Endothelial cell of umbilical vein (primary cell): ENCODE results near the gene SLC8A1. TPM values are rescaled to one million over a fixed set of nuclear protein-coding genes. Genes with fewer than 3 reads are reported as not detected.

ENCODE experiments used
- BruUV-seq: library from RNA; stranded (reverse); fragments of 400-500 nt; replicated peaks from 2 replicates; lab custom pipeline; 2021; lab: Mats Ljungman, UMichigan
- CTCF ChIA-PET: fragments of 300-600, 350-600 bp; sonication (Branson Sonifier 250); formaldehyde crosslinking; loops from one replicate; lab custom pipeline; 2021; ENCODE audit warnings: antibody characterized with exemption, inconsistent platforms; lab: Charles Lee
- POLR2A ChIA-PET: fragments of 300-600, 350-600 bp; sonication (Branson Sonifier 250); formaldehyde crosslinking; loops from one replicate; lab custom pipeline; 2021; ENCODE audit warnings: antibody characterized with exemption, inconsistent platforms; lab: Charles Lee
- DNase-seq: peaks from one replicate; pipeline ENCODE4 v3.0.0-alpha.2; 2011; ENCODE audit warnings: low read depth, low spot score
- FAIRE-seq: peaks from 2 replicates; lab custom pipeline; 2011; peaks lifted over from hg19 to GRCh38; lab: Jason Lieb, UNC
- H2AFZ ChIP-seq: 2 replicates; pipeline ENCODE4 v1.6.0; 2012; ENCODE audit warnings: low read depth, low read length, control low read depth, inconsistent platforms
- H3K27ac ChIP-seq: 2 replicates; pipeline ENCODE4 v1.5.1; 2011; ENCODE audit warnings: low read depth, mild to moderate bottlenecking, control low read depth, low read length, moderate library complexity; ENCODE audit not compliant: insufficient read depth
- H3K27me3 ChIP-seq, 2 experiments: 2 replicates each; pipeline versions ENCODE4 v1.6.0 to v1.6.1; 2011; ENCODE audit warnings: low read length in 2 of 2, mixed read lengths in 1 of 2; ENCODE audit not compliant: control insufficient read depth in 2 of 2, insufficient read depth in 2 of 2
- H3K36me3 ChIP-seq, 2 experiments: 2 replicates in 1 of 2; 3 replicates in 1 of 2; pipeline ENCODE4 v1.5.1; 2011; ENCODE audit warnings: low read length in 2 of 2, mild to moderate bottlenecking in 1 of 2, moderate library complexity in 1 of 2; ENCODE audit not compliant: control insufficient read depth in 2 of 2, insufficient read depth in 2 of 2; ENCODE audit errors: extremely low read depth in 1 of 2
- H3K4me1 ChIP-seq: 3 replicates; pipeline ENCODE4 v1.5.1; 2011; ENCODE audit warnings: mild to moderate bottlenecking, low read length; ENCODE audit not compliant: control insufficient read depth, insufficient read depth; ENCODE audit errors: extremely low read depth
- H3K4me2 ChIP-seq: 2 replicates; pipeline ENCODE4 v1.6.1; 2011; ENCODE audit warnings: low read length, control low read depth, mixed read lengths; ENCODE audit not compliant: insufficient read depth
- H3K4me3 ChIP-seq, 3 experiments: fragments of 200-600 bp in 1 of 3; sonication (generic), shearing (Covaris generic) in 1 of 3; replicated peaks in 1 of 3; 2 replicates each; pipeline ENCODE4 v1.5.1; 2011 to 2016; ENCODE audit warnings: control low read depth in 3 of 3, low read length in 3 of 3, mild to moderate bottlenecking in 2 of 3, inconsistent platforms in 1 of 3, low read depth in 1 of 3, moderate library complexity in 1 of 3; ENCODE audit not compliant: insufficient read depth in 1 of 3
- H3K79me2 ChIP-seq: 2 replicates; pipeline ENCODE4 v1.6.0; 2012; ENCODE audit warnings: low read length, inconsistent platforms; ENCODE audit not compliant: control insufficient read depth, insufficient read depth
- H3K9ac ChIP-seq: replicated peaks from 2 replicates; pipeline ENCODE3; 2011; ENCODE audit warnings: low read length, control low read depth; ENCODE audit not compliant: insufficient read depth; ENCODE audit errors: extremely low read depth
- H3K9me1 ChIP-seq: replicated peaks from 3 replicates; pipeline ENCODE4 v1.6.0; 2011; ENCODE audit warnings: mild to moderate bottlenecking, low read length; ENCODE audit not compliant: control insufficient read depth, insufficient read depth; ENCODE audit errors: extremely low read depth
- H3K9me3 ChIP-seq: replicated peaks from 2 replicates; pipeline ENCODE4 v1.5.1; 2012; ENCODE audit warnings: low read length, inconsistent platforms; ENCODE audit not compliant: control insufficient read depth, insufficient read depth
- H4K20me1 ChIP-seq: replicated peaks from 2 replicates; pipeline ENCODE3; 2011; ENCODE audit warnings: mild to moderate bottlenecking, low read length; ENCODE audit not compliant: control insufficient read depth, insufficient read depth; ENCODE audit errors: extremely low read depth
- EZH2 ChIP-seq: IDR thresholded peaks from 2 replicates; pipeline ENCODE4 v1.6.1; 2012; ENCODE audit warnings: borderline replicate concordance, low read depth, mild to moderate bottlenecking, moderate library complexity, low read length, inconsistent platforms; ENCODE audit not compliant: severe bottlenecking
- FOS ChIP-seq: IDR thresholded peaks from 2 replicates; pipeline ENCODE4 v1.6.1; 2011; ENCODE audit warnings: mild to moderate bottlenecking, low read length, moderate library complexity, borderline replicate concordance; ENCODE audit not compliant: insufficient read depth
- GATA2 ChIP-seq: IDR thresholded peaks from 2 replicates; pipeline ENCODE4 v1.7.0; 2011; ENCODE audit warnings: low read depth, mild to moderate bottlenecking, moderate library complexity, mixed read lengths, low read length; ENCODE audit not compliant: insufficient read length, insufficient read depth
- JUN ChIP-seq: IDR thresholded peaks from 2 replicates; pipeline ENCODE4 v1.6.1; 2011; ENCODE audit warnings: borderline replicate concordance, low read depth; ENCODE audit not compliant: insufficient read length, insufficient read depth
- MYC ChIP-seq: IDR thresholded peaks from one replicate; pipeline ENCODE4 v1.6.1; 2011; ENCODE audit warnings: mild to moderate bottlenecking, low read depth, low read length
- POLR2A ChIP-seq: IDR thresholded peaks from 2 replicates; pipeline ENCODE4 v1.6.1; 2012; ENCODE audit warnings: low read depth, mild to moderate bottlenecking, control low read depth, low read length
- POLR2AphosphoS5 ChIP-seq: IDR thresholded peaks from 2 replicates; pipeline ENCODE4 v1.6.1; 2012; ENCODE audit warnings: low read depth, mild to moderate bottlenecking, control low read depth, low read length, moderate library complexity; ENCODE audit not compliant: insufficient read depth
- dilution Hi-C: fragments of 300-500 bp; cut with MboI; formaldehyde crosslinking; loops from one replicate; pipeline ENCODE4 v1.15.0; 2019; ENCODE audit warnings: low sequenced_read_pairs; ENCODE audit not compliant: extremely low pct_ligation_motif_present
- intact Hi-C: fragments of 100-400 bp; cut with micrococcal nuclease; formaldehyde crosslinking; loops from one replicate; pipeline ENCODE4 v1.10.0; 2022
- polyA plus RNA-seq, 4 experiments: library from polyadenylated mRNA; depleted of rRNA in 3 of 4; stranded (reverse) in 3 of 4; unstranded in 1 of 4; fragments of >200 nt; gene quantifications; 2 replicates each; pipeline versions ENCODE4 v1.2.1 to v1.2.3, GENCODE V29; 2011 to 2012; ENCODE audit warnings: missing spikeins in 1 of 4
- total RNA-seq: library from RNA; stranded (reverse); gene quantifications from 2 replicates; pipeline ENCODE4 v1.2.3, GENCODE V29; 2021
- TF ChIP-seq, protein P1 (sequence below), 2 donors: IDR thresholded peaks; 1 replicate in 1 of 2; 2 replicates in 1 of 2; pipeline ENCODE4 v1.5.1; 2011; ENCODE audit warnings: low read length in 2 of 2, mild to moderate bottlenecking in 2 of 2, moderate library complexity in 2 of 2, control low read depth in 1 of 2, inconsistent platforms in 1 of 2, low read depth in 1 of 2; ENCODE audit not compliant: insufficient read depth in 1 of 2; ENCODE audit errors: extremely low read depth in 1 of 2
- TF ChIP-seq, protein P2 (sequence below): IDR thresholded peaks from 2 replicates; pipeline ENCODE4 v1.6.1; 2011; ENCODE audit not compliant: insufficient read depth, insufficient read length

Gene SLC8A1
- total and polyA plus RNA-seq, 2 donors (not counting 3 experiments of a cell fraction or from before 2014, with no cell fraction given): 0.19 to 1.8 TPM

DNA sequence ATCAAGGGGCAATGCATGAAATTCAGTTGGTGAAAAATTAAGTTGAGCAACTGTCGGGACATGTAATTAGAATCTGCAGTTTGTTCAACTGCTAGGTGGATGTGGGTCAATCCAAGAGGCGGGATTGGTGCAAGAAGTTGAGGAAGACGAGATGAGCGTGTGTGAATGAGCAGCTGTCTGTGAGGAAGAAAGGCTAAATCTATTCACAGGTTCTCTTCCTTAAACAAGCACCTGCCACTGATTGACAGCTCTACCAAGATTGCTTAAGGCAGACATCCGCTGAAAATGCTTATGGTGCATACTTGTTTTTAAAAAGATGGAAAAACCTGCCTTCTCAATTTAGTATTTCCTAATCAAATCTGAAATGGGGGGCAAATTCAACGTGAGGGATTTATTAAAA, 349.4 kb downstream of the SLC8A1 start:
- DNase-seq (no peak), FAIRE-seq (no peak)
- no peak for TF ChIP-seq GATA2
- TF ChIP-seq, protein P1, sequence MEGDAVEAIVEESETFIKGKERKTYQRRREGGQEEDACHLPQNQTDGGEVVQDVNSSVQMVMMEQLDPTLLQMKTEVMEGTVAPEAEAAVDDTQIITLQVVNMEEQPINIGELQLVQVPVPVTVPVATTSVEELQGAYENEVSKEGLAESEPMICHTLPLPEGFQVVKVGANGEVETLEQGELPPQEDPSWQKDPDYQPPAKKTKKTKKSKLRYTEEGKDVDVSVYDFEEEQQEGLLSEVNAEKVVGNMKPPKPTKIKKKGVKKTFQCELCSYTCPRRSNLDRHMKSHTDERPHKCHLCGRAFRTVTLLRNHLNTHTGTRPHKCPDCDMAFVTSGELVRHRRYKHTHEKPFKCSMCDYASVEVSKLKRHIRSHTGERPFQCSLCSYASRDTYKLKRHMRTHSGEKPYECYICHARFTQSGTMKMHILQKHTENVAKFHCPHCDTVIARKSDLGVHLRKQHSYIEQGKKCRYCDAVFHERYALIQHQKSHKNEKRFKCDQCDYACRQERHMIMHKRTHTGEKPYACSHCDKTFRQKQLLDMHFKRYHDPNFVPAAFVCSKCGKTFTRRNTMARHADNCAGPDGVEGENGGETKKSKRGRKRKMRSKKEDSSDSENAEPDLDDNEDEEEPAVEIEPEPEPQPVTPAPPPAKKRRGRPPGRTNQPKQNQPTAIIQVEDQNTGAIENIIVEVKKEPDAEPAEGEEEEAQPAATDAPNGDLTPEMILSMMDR (IDR thresholded peaks at IDR 0.05; ENCODE audit: extremely low read depth in 1 of 2, insufficient read depth in 1 of 2, low read depth in 1 of 2, low read length in 2 of 2): no peak
- TF ChIP-seq, protein P2, sequence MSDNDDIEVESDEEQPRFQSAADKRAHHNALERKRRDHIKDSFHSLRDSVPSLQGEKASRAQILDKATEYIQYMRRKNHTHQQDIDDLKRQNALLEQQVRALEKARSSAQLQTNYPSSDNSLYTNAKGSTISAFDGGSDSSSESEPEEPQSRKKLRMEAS: no peak
- dilution Hi-C loops (no loop called here), intact Hi-C loops (no loop called here)
- H3K9ac ChIP-seq: no peak overlapping the region
- ChIA-PET POLR2A (no interaction called here), CTCF (no interaction called here)
- no peak overlapping the region for H3K27ac ChIP-seq
- no peaks in the 10 kb centered on the region for H4K20me1 ChIP-seq
- H3K9me1 ChIP-seq: no peaks in the 10 kb centered on the region
- H2AFZ ChIP-seq: no peak overlapping the region
- no peaks in the 10 kb centered on the region for H3K4me1 ChIP-seq
- BruUV-seq: no TSS peak
- no peak overlapping the region for H3K4me2 ChIP-seq
- H3K27me3 ChIP-seq: no peaks in the 10 kb centered on the region
- H3K9me3 ChIP-seq: no peaks in the 10 kb centered on the region
- no peak overlapping the region for H3K4me3 ChIP-seq
- no peaks in the 10 kb centered on the region for H3K79me2 ChIP-seq
- H3K36me3 ChIP-seq: no peaks in the 10 kb centered on the region

DNA sequence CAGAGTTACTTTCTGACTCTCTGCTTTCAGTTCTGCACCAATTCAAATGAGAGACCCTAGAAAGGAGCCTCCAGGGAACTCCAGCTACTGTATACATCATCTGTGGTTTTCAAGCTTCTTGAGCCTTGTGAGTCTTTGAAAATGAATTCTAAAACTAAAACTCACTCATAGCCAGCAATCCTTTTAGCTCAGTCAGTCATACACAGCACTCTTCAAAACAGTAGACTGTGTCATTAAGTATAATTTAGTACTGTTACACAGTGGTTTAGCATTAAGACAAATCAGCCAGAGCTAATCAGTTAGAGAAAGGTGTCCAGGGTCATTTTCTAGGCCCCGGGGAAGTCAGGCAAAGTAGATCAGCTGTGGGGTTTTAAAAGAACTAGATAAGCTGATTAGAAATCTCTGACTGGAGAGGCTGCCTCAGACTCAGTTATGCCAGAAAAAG, 350.7 kb downstream of the SLC8A1 start:
- Histone ChIP-seq H3K27me3 (no peaks in the 10 kb centered on the region), H3K9me3 (no peaks in the 10 kb centered on the region), H4K20me1 (no peaks in the 10 kb centered on the region), H3K4me2 (no peak overlapping the region), H3K9me1 (no peaks in the 10 kb centered on the region), H3K9ac (no peak overlapping the region), H3K4me1 (peaks cover 8% of the 10 kb centered on the region), H3K27ac (no peak overlapping the region), H3K36me3 (no peaks in the 10 kb centered on the region), H3K4me3 (no peak overlapping the region), H2AFZ (no peak overlapping the region), H3K79me2 (no peaks in the 10 kb centered on the region)
- no TSS peak for BruUV-seq
- ChIA-PET POLR2A (no interaction called here), CTCF (interaction anchor here (0.9 kb wide), 1 partner anchor 13 kb away, joined by 5 read pairs; no protein-coding TSS in a partner anchor)
- dilution Hi-C loops: no loop called here
- TF ChIP-seq JUN (no peak), EZH2 (no peak), MYC (no peak), POLR2A (no peak), GATA2 (no peak), POLR2AphosphoS5 (no peak), FOS (no peak)
- TF ChIP-seq, protein P2: no peak
- TF ChIP-seq, protein P1 (IDR thresholded peaks at IDR 0.05; ENCODE audit: extremely low read depth in 1 of 2, insufficient read depth in 1 of 2, low read depth in 1 of 2, low read length in 2 of 2): no peak
- FAIRE-seq (no peak), DNase-seq (no peak)
- intact Hi-C loops: no loop called here
